ENCODE results near the gene PFDN4. TPM values are rescaled to one million over a fixed set of nuclear protein-coding genes. Genes with fewer than 3 reads are reported as not detected.

Gene PFDN4
- polyA plus RNA-seq, 1 donor from 2014 or later: 512 TPM

GRCh38 chr20:54228841-54229240 is 21.0 kb downstream of the PFDN4 start:
- H3K27ac ChIP-seq (ENCODE audit: low read length): no peak overlapping the region
- H3K9me2 ChIP-seq (ENCODE audit: insufficient read depth, low read length): no peaks in the 10 kb centered on the region
- TF ChIP-seq EZH2 (IDR thresholded peaks at IDR 0.05; ENCODE audit: borderline replicate concordance, insufficient read depth, low read length, poor library complexity, severe bottlenecking) (no peak), MXI1 (conservative IDR thresholded peaks at IDR 0.05; ENCODE audit: poor library complexity, severe bottlenecking) (no peak), REST (IDR thresholded peaks at IDR 0.05; ENCODE audit: borderline replicate concordance) (no peak), CTCF (IDR thresholded peaks at IDR 0.05; ENCODE audit: poor library complexity, severe bottlenecking) (no peak)

GRCh38 chr20:54229566-54230160 is 21.8 kb downstream of the PFDN4 start:
- H3K9me3 ChIP-seq (ENCODE audit: low read length): no peaks in the 10 kb centered on the region
- no peak overlapping the region for H3K4me3 ChIP-seq (ENCODE audit: low read length)
- no peaks in the 10 kb centered on the region for H3K79me2 ChIP-seq (replicated peaks; ENCODE audit: insufficient read depth, low read length)
- H3F3A ChIP-seq (ENCODE audit: insufficient read depth, low read length, poor library complexity, severe bottlenecking): no peaks in the 10 kb centered on the region
- H4K20me1 ChIP-seq (ENCODE audit: insufficient read depth): no peaks in the 10 kb centered on the region
- H3K27me3 ChIP-seq (ENCODE audit: insufficient read depth, low read depth, low read length): no peaks in the 10 kb centered on the region
- H2AFZ ChIP-seq (ENCODE audit: low read depth, low read length): no peak overlapping the region
- H3K36me3 ChIP-seq (ENCODE audit: insufficient read depth, low read length): no peaks in the 10 kb centered on the region
- TF ChIP-seq EP300 (conservative IDR thresholded peaks at IDR 0.05; ENCODE audit: poor library complexity, severe bottlenecking) (no peak), RAD21 (conservative IDR thresholded peaks at IDR 0.05) (no peak), POLR2AphosphoS5 (IDR thresholded peaks at IDR 0.05) (no peak), TAF1 (IDR thresholded peaks at IDR 0.05; ENCODE audit: low read depth) (no peak), SMC3 (conservative IDR thresholded peaks at IDR 0.05; ENCODE audit: poor library complexity) (no peak), CTCF (IDR thresholded peaks at IDR 0.05; ENCODE audit: poor library complexity, severe bottlenecking) (no peak), REST (IDR thresholded peaks at IDR 0.05; ENCODE audit: borderline replicate concordance) (no peak), MXI1 (conservative IDR thresholded peaks at IDR 0.05; ENCODE audit: poor library complexity, severe bottlenecking) (no peak), EZH2 (IDR thresholded peaks at IDR 0.05; ENCODE audit: borderline replicate concordance, insufficient read depth, low read length, poor library complexity, severe bottlenecking) (no peak)
- H3K9ac ChIP-seq (ENCODE audit: low read length): no peak overlapping the region
- no peak overlapping the region for H3K4me2 ChIP-seq (ENCODE audit: low read length)
- no peaks in the 10 kb centered on the region for H3K9me2 ChIP-seq (ENCODE audit: insufficient read depth, low read length)
- H3K27ac ChIP-seq (ENCODE audit: low read length): no peak overlapping the region

More at GRCh38 chr20:54228841-54229240, 21.0 kb downstream of the PFDN4 start:
- H3K36me3 ChIP-seq (ENCODE audit: insufficient read depth, low read length): no peaks in the 10 kb centered on the region
- no peak overlapping the region for H2AFZ ChIP-seq (ENCODE audit: low read depth, low read length)
- no peak overlapping the region for H3K4me3 ChIP-seq (ENCODE audit: low read length)
- no peaks in the 10 kb centered on the region for H4K20me1 ChIP-seq (ENCODE audit: insufficient read depth)
- no peak overlapping the region for H3K4me2 ChIP-seq (ENCODE audit: low read length)
- no peak overlapping the region for H3K9ac ChIP-seq (ENCODE audit: low read length)
- H3K27me3 ChIP-seq (ENCODE audit: insufficient read depth, low read depth, low read length): no peaks in the 10 kb centered on the region
- H3K79me2 ChIP-seq (replicated peaks; ENCODE audit: insufficient read depth, low read length): no peaks in the 10 kb centered on the region
- H3K9me3 ChIP-seq (ENCODE audit: low read length): no peaks in the 10 kb centered on the region
- no peaks in the 10 kb centered on the region for H3F3A ChIP-seq (ENCODE audit: insufficient read depth, low read length, poor library complexity, severe bottlenecking)

Data from neural cell (in vitro differentiated cells).